Right lobe of liver (tissue), 4 donors: ENCODE measurements around the gene RPS6KC1.

Source experiments
- POLR2A ChIP-seq: fragments of 450-650 bp; IDR thresholded peaks from one replicate; pipeline ENCODE4 v1.6.1; 2017; ENCODE audit warnings: antibody characterized with exemption, mild to moderate bottlenecking
- TF ChIP-seq, protein P1 (sequence below), 4 donors: fragments of 200-600 bp in 3 of 4; fragments of 450-650 bp in 1 of 4; IDR thresholded peaks; one replicate each; pipeline versions ENCODE4 v1.5.1 to v1.8.0; 2016 to 2022; ENCODE audit warnings: antibody characterized with exemption in 4 of 4, mild to moderate bottlenecking in 2 of 4
- donor health status: DM: no; HTN: no; CAD: no.
- donor health status: DM: no; HTN: no; CAD: no.
- donor health status: DM: no; HTN: yes; CAD: no.

DNA sequence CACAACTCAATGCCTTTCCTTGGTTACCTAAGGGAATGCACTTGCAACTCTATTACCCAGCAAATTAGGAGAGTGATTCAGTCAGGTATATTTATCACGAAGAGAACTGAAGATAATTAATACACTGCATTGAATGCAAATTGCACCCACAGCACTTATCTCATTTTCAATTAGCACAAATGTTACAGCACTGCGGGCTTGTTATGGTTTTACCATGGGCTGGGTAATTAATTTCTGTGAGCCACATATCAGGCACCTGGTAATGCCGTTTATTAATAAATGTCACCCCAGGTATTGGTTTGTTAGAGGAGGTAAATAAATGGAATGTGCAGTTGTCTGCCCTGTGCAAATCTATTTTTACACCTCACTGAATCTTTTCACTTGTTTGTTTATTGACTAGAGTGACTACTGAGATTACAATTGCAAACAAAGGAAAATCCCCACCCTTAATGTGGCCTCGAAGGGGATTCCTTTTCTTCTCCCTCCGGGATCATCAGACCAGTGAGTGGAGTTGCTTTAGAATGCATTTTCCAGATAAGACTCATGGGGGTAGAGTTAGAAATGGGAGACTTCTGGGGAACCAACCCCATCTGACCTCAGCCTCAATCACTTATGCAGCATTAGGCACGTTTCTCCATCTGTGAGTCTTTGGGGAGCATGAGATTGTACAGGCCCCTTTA, 269.3 kb downstream of the RPS6KC1 start:
- TF ChIP-seq, protein P1, sequence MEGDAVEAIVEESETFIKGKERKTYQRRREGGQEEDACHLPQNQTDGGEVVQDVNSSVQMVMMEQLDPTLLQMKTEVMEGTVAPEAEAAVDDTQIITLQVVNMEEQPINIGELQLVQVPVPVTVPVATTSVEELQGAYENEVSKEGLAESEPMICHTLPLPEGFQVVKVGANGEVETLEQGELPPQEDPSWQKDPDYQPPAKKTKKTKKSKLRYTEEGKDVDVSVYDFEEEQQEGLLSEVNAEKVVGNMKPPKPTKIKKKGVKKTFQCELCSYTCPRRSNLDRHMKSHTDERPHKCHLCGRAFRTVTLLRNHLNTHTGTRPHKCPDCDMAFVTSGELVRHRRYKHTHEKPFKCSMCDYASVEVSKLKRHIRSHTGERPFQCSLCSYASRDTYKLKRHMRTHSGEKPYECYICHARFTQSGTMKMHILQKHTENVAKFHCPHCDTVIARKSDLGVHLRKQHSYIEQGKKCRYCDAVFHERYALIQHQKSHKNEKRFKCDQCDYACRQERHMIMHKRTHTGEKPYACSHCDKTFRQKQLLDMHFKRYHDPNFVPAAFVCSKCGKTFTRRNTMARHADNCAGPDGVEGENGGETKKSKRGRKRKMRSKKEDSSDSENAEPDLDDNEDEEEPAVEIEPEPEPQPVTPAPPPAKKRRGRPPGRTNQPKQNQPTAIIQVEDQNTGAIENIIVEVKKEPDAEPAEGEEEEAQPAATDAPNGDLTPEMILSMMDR (IDR thresholded peaks at IDR 0.05) = no peak
- TF ChIP-seq POLR2A = no peak
